Measurements from ENCODE around the gene UNC13D. TPM values are rescaled to one million over a fixed set of nuclear protein-coding genes. Genes with fewer than 3 reads are reported as not detected.
A peak's percentile ranks its signal among the peaks of the same experiment; 100 is the strongest.

The UNC13D gene
- total RNA-seq, 4 donors from 2014 or later, result 3.0 to 48.3 (median 16.2) TPM

DNA sequence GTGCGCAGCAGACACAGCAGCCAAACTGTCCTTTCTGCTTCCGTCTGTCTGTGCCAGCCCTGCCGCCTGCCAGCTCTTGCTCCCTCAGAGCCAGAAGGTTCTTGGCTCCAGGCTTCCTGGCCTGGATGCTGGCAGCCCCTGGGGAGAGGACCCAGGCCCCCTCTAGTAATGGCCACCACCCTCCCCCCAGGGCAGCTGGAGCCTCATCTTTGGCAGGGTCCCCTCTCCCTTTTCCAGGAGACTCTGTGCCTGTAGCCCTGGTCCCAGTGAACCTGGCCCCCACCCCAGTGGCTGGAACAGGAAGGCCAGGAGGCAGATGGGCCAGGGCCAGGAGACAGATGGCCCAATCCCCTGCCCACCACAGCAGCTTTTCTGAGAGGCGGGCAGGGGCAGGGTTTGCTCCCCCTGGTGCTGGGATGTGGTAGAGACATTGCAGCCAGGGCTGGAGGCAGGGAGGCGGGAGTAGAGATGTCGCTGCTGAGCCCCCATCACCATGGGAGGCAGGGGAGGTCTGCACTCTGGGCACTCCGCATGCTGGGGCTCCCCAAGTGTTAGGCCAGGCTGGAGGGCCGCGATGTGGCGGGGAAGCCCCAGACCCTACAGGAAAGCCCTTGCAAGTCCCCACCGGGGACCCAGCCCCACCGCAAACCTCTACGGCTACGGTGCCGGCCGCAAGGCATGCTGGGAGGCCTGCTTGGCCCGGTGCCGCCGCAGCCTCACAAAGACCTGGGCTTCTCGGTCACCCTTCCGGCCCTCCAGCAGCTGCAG, 16.7 kb downstream of the UNC13D start:
- peak overlapping the region; percentile 55 to 86 (median 76) for H3K27ac ChIP-seq
- intact Hi-C loops (cut with DNase I; ENCODE audit: low total_unique reads) (loop anchor here (10.0 kb wide), 1 partner anchor 73 kb away; no protein-coding TSS in a partner anchor), in situ Hi-C loops (cut with MboI; ENCODE audit: low pct_ligation_motif_present in 1 of 4, low pct_unique_long_range_greater_than_20kb in 1 of 4, low sequenced_read_pairs in 3 of 4) (no loop called here)
- WGBS, 2 donors (ENCODE audit: low coverage in 1 of 2), result 37% methylated on average over 15 of the region's 21 CpGs; no CpG with 5 or more reads in 1 of the 2 donors
- peaks cover 12 to 22% (median 15%) of the 10 kb centered on the region in 4 donors for H3K4me1 ChIP-seq
- H3K4me3 ChIP-seq, result peak overlapping the region in 2 of 4 donors; percentile 32
- peaks cover 0 to 10% (median 0%) of the 10 kb centered on the region in 4 donors for H3K36me3 ChIP-seq
- DNase-seq, result peak; percentile 65
- no peaks in the 10 kb centered on the region for H3K9me3 ChIP-seq
- no peaks in the 10 kb centered on the region for H3K27me3 ChIP-seq
- no peak for TF ChIP-seq EP300 (IDR thresholded peaks at IDR 0.05; ENCODE audit: low read depth)
- TF ChIP-seq, protein P1, sequence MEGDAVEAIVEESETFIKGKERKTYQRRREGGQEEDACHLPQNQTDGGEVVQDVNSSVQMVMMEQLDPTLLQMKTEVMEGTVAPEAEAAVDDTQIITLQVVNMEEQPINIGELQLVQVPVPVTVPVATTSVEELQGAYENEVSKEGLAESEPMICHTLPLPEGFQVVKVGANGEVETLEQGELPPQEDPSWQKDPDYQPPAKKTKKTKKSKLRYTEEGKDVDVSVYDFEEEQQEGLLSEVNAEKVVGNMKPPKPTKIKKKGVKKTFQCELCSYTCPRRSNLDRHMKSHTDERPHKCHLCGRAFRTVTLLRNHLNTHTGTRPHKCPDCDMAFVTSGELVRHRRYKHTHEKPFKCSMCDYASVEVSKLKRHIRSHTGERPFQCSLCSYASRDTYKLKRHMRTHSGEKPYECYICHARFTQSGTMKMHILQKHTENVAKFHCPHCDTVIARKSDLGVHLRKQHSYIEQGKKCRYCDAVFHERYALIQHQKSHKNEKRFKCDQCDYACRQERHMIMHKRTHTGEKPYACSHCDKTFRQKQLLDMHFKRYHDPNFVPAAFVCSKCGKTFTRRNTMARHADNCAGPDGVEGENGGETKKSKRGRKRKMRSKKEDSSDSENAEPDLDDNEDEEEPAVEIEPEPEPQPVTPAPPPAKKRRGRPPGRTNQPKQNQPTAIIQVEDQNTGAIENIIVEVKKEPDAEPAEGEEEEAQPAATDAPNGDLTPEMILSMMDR (IDR thresholded peaks at IDR 0.05), result peak; percentile 67 to 81 (median 71)
- peak in 1 of 3 donors; percentile 43 for TF ChIP-seq POLR2AphosphoS5 (IDR thresholded peaks at IDR 0.05)
- TF ChIP-seq POLR2A (IDR thresholded peaks at IDR 0.05), result no peak

DNA sequence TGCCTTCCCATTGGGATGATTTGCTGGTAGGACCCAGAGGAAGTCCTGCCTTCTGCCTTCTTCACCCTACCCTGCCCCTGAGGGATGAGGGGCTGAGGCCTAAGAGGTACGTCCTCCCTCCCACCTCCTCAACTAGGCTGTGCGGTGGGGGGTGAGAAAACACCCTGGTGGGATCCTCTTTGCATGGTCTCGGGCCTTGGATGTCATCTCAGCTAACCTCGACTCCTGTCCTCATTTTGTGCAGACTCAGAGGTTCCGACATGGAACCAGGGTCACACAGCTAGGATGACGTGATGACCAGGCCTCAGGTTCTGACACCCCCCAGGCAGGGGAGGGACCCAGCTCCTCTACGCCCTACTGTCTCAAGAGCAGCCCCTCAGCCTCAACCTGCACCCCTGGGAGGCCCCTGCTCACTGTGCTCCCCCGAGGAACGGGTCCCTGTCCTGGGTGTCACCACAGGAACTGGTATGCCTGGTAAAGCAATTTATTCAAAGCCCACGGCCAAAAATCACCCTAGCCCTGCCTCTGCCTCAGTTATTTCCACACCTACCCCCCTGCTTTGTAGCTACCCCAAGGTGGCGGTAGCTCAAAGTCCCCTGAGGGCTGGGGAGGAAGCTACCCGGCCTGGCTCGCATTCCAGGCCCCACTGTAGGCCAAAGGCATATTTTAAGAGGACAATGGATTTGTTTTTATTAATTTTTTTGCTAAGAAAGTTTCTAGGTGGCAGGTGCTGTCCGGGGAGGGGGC, 17.5 kb downstream of the UNC13D start:
- WGBS, 2 donors (ENCODE audit: low coverage in 1 of 2), result 83% methylated on average over 14 of the region's 14 CpGs; no CpG with 5 or more reads in 1 of the 2 donors
- in situ Hi-C loops (cut with MboI; ENCODE audit: low pct_ligation_motif_present in 1 of 4, low pct_unique_long_range_greater_than_20kb in 1 of 4, low sequenced_read_pairs in 3 of 4) (no loop called here), intact Hi-C loops (cut with DNase I; ENCODE audit: low total_unique reads) (loop anchor here (10.0 kb wide), 1 partner anchor 72 kb away; no protein-coding TSS in a partner anchor)
- Histone ChIP-seq H3K4me3 (no peak overlapping the region), H3K27ac (peak overlapping the region; percentile 55 to 86 (median 76)), H3K4me1 (peaks cover 12 to 22% (median 15%) of the 10 kb centered on the region in 4 donors), H3K9me3 (no peaks in the 10 kb centered on the region), H3K27me3 (no peaks in the 10 kb centered on the region), H3K36me3 (peaks cover 0 to 10% (median 0%) of the 10 kb centered on the region in 4 donors)
- DNase-seq, result no peak
- TF ChIP-seq POLR2AphosphoS5 (IDR thresholded peaks at IDR 0.05) (no peak), EP300 (IDR thresholded peaks at IDR 0.05; ENCODE audit: low read depth) (no peak), POLR2A (IDR thresholded peaks at IDR 0.05) (no peak)
- TF ChIP-seq, protein P1 (IDR thresholded peaks at IDR 0.05), result no peak

DNA sequence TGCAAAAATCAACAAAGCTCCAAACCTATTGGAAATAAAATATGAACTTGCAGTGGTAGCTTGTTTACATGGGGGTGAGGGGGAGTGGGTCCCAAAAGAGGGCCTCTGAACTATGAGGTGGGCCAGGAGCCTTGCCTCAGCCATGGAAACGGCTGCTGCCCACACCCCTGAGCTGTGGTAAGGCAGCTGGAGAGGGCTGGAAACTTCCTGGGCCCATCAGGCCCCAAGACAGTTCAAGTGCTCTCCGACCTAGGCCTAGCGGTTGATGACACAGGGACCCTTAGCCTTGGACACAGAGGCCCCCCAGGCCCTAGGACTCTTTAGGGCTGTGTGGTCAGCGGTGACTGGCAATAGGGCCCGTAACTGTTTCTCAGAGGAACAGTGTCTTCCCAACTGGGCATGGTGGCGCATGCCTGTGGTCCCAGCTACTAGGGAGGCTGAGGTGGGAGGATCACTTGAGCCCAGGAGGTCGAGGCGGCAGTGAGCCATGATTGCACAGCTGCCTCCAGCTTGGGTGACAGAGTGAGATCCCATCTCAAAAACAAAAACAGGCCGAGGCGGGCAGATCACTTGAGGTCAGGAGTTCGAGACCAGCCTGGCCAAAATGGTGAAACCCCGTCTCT, 18.3 kb downstream of the UNC13D start:
- intact Hi-C loops (cut with DNase I; ENCODE audit: low total_unique reads), result loop anchor here (10.0 kb wide), 1 partner anchor 71 kb away; no protein-coding TSS in a partner anchor
- H3K27ac ChIP-seq, result no peak overlapping the region

More for the DNA sequence above, 18.3 kb downstream of the UNC13D start:
- peaks cover 0 to 13% (median under 1%) of the 10 kb centered on the region in 4 donors for H3K36me3 ChIP-seq
- no peak for DNase-seq
- no peaks in the 10 kb centered on the region for H3K9me3 ChIP-seq
- TF ChIP-seq, protein P1 (IDR thresholded peaks at IDR 0.05), result no peak
- TF ChIP-seq EP300 (IDR thresholded peaks at IDR 0.05; ENCODE audit: low read depth) (no peak), POLR2AphosphoS5 (IDR thresholded peaks at IDR 0.05) (no peak), POLR2A (IDR thresholded peaks at IDR 0.05) (no peak)
- WGBS, 2 donors (ENCODE audit: low coverage in 1 of 2), result 71 to 92% methylated on average over 2 to 12 of the region's 12 CpGs
- peaks cover 12 to 18% (median 14%) of the 10 kb centered on the region in 4 donors for H3K4me1 ChIP-seq
- no peak overlapping the region for H3K4me3 ChIP-seq
- in situ Hi-C loops (cut with MboI; ENCODE audit: low pct_ligation_motif_present in 1 of 4, low pct_unique_long_range_greater_than_20kb in 1 of 4, low sequenced_read_pairs in 3 of 4), result no loop called here
- no peaks in the 10 kb centered on the region for H3K27me3 ChIP-seq

Data from transverse colon (tissue), 4 donors.